Glomerular endothelial cell (primary cell): Measurements from ENCODE around the gene SNTG2. TPM values are rescaled to one million over a fixed set of nuclear protein-coding genes. Genes with fewer than 3 reads are reported as not detected.
"Not testable (repeated sequence)": the region's sequence is repeated elsewhere in the genome, so short reads cannot be mapped to it uniquely, and the experiment has no call there.

Experiments
- DNase-seq: peaks from one replicate; pipeline ENCODE4 v3.0.0-alpha.2; 2011; ENCODE audit warnings: low read depth, low spot score; ENCODE audit errors: extremely low read depth
- total RNA-seq: library from RNA; depleted of rRNA; stranded (reverse); fragments of >200 nt; gene quantifications from 2 replicates; pipeline ENCODE4 v1.2.3, GENCODE V29; 2015

Gene SNTG2
- 1.5 TPM in 1 of 2 replicates, not detected in the other for total RNA-seq

- no peak for DNase-seq
These were observed at the start of gene SNTG2 for GRCh38 chr2:950080-950966. TSS of gene SNTG2 (plus strand) at chr2:950849. CDS start at chr2:950997, 148 bp downstream.

DNA sequence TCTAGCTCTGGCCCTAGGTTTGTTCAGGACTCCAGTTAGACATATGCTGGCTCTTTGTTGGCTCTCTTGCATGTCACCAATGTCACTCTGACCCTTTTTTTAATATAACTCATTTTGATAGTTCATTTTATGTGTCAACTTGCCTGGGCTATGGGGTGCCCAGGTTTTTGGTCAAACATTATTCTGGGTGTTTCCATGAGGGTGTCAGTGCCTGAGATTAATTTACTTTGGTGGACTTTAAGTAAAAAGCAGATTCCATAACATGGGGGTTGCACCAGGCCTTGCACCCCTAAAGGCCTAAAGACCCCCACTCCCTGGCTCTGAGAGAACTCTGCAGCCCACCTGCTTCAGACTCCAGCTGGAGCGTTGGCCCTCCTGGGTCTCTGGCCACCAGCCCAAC is 48.1 kb upstream of the SNTG2 start:
- DNase-seq, result no peak

GRCh38 chr2:903223-903900 is 47.3 kb upstream of the SNTG2 start:
- DNase-seq, result no peak

DNA sequence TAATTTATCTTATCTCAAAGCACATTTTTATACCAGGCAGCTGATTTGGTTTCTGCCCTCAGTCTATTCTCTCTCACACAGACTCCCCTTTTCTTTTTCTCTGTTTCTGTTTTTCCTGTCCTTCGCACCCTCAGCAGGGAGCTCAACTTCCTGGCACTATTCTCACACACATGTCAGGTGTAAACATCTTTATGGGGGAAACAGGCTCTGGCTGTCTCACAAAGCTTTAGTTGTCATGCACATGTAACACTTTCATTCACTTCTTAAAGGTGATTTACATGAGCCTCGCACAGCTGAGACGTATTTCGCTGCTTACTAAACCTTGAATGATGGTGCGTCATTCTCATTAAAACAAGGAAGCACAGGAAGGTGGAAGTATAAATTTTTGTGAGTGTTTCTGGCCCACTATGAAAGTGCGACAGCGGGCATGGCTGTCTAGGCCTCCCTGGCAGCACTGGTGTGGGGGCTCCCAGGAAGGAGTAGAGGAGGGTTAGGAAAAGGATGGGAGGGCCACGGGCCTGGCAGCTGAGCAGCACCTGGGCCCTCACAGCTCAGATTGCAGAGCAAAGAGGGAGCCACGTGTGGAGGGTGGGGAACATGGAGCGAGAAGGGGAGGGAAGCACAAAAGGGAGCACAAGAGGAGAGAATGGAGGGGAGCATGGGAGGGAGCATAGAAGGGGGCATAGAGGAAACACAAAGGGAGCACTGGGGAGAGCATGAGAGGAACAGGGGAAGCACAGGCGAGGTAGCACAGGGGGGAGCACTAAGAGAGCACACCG is 46.2 kb upstream of the SNTG2 start:
- DNase-seq, result no peak

- no peak for DNase-seq
These were observed 45.4 kb upstream of the SNTG2 start for GRCh38 chr2:905091-905832.

DNA sequence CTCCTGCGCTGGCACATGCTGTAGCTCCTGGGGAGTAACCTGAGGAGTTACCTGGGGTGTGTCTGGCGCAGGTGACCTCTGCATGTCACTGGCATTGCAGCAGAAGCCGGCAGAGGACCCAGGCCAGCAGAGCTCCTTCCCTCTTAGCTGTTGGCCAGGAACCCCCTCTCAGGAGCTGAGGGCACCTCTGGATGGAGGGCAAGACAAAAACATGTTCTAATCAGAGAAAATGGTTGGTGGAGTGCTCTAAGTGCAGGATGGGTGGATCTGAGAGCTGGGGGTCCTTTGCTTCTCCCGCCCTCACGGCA is 44.9 kb upstream of the SNTG2 start:
- DNase-seq, result no peak

DNA sequence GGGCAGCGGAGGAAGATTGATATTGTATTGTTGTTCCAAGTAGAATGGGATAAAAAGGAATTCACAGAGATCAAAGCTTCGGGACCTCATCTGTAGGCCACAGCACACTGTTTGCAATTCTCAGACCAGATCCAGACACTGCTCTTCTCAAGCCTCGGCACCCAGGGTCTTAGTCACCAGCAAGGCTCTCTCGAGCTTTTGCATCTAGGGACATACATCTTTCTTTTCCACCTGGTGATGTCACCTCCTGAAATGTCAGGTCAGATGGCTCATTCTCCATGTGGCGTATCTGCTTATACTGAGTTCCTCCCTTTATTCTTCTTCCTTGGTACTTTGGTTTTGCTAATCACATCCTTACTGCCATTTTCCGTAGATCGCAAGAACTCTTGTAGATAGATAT is 42.9 kb upstream of the SNTG2 start:
- DNase-seq, result no peak

- no peak for DNase-seq
These were observed 42.1 kb upstream of the SNTG2 start for GRCh38 chr2:908568-908967.

DNA sequence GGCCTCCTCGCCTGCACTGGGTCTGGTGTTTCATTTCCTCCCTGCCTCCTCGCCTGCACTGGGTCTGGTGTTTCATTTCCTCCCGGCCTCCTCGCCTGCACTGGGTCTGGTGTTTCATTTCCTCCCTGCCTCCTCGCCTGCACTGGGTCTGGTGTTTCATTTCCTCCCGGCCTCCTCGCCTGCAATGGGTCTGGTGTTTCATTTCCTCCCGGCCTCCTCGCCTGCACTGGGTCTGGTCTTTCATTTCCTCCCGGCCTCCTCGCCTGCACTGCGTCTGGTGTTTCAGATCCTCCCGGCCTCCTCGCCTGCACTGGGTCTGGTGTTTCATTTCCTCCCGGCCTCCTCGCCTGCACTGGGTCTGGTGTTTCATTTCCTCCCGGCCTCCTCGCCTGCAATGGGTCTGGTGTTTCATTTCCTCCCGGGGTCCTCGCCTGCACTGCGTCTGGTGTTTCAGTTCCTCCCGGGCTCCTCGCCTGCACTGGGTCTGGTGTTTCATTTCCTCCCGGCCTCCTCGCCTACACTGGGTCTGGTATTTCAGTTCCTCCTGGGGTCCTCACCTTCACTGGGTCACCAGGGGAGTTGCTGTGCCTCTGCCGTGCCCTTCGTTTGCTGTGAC is 40.8 kb upstream of the SNTG2 start:
- DNase-seq, result not testable (repeated sequence)

- DNase-seq, result no peak
These were observed 40.0 kb upstream of the SNTG2 start for GRCh38 chr2:910698-911097.

DNA sequence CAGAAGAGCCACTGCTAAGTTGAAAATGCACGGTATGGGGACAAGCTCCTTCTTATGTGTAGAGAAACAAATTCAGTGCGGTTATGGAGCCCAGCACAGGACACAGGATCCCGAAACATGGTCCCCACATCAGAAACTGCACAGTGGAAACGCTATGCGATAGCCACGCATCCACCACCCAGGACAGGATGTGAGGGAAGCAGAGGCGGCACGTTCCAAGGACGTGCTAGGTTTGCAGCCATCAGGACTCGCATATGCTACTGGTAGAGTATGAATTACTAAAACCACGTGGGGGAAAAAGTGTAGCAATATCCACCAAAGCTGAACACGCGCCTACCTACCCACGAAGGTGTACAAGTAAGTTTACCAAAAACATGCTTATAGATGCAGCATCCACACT is 34.7 kb upstream of the SNTG2 start:
- DNase-seq, result no peak

GRCh38 chr2:916935-917334 is 33.7 kb upstream of the SNTG2 start:
- DNase-seq, result no peak

- DNase-seq, result no peak
These were observed 31.0 kb upstream of the SNTG2 start for GRCh38 chr2:919672-920071.

- DNase-seq, result no peak
These were observed 30.1 kb upstream of the SNTG2 start for GRCh38 chr2:920573-920972.

GRCh38 chr2:920999-921398 is 29.6 kb upstream of the SNTG2 start:
- no peak for DNase-seq

- no peak for DNase-seq
These were observed 28.5 kb upstream of the SNTG2 start for GRCh38 chr2:922185-922584.

DNA sequence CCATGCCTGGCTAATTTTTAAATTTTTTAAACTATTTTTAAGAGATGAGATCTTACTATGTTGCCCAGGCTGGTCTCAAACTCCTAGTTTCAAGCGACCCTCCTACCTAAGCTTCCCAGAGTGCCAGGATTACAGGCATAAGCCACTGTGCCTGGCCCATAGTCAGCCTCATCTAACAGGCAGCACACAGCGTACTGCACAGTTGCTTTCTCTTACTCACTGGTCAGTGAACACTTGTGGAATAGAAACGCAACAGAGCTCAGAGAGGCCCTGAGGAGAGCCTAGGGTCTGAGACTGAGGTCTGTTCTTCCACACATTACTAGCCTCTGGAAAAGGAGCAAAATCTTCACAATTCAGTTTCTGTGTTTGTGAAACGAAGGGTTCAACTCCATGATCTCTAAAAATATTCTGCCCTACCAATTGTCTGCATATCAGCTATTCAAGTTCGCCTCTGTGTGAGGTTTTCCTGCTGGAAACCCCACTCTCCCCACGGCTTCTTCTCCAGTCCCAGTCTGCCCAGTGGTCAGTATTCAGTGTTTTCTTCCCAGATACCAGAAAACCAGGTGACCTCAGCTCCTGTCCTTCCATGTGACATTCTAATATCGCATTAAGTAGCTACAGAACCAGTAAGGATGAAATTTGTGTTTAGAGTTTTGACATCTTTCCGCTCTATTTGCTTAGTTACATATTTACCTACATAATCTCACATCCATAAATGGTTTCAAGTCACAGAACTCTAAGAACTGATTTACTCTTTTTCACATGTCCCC is 26.6 kb upstream of the SNTG2 start:
- DNase-seq, result no peak

DNA sequence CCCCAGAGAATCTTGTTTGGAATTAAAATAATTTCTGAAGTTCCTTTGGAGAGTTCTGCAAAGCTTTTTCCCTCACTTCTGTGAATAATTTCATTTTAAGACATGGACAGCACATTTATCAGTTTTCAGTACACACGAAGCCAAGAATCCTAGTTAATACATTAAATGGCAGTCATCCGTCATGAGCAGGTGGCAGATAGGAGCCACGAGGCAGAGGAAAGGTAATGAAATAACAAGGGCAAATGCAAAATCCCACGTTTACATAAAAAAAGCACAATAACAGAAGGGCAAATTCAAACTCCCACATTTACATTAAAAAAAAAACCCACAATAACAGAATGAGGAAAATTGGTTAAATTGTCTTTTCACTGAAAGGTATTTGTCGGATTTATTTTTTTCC is 25.9 kb upstream of the SNTG2 start:
- no peak for DNase-seq

GRCh38 chr2:925309-925708 is 25.3 kb upstream of the SNTG2 start:
- no peak for DNase-seq

GRCh38 chr2:925711-926110 is 24.9 kb upstream of the SNTG2 start:
- DNase-seq, result no peak
